ENCODE measurements around the gene MAP2K7.

The MAP2K7 gene

DNA sequence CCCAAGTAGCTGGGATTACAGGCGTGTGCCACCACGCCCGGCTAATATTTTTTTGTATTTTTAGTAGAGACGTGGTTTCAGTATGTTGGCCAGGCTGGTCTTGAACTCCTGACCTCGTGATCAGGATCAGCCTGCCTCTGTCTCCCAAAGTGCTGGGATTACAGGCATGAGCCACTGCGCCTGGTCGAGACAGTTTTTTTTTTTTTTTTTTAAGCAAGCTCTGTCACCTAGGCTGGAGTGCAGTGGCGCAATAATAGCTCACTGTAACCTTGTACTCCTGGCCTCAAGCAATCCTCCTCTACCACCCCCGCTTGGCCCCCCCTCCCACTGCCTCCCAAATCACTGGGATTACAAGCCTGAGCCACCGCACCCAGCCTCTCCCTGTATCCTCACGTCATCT, 6.4 kb upstream of the MAP2K7 start:
- no peak overlapping the region for H3K27ac ChIP-seq
- TF ChIP-seq CTCF (conservative IDR thresholded peaks at IDR 0.05): no peak

- TF ChIP-seq CTCF (conservative IDR thresholded peaks at IDR 0.05): no peak
- H3K27ac ChIP-seq: no peak overlapping the region
Measured at GRCh38 chr19:7898967-7899366, 4.7 kb upstream of the MAP2K7 start.

GRCh38 chr19:7899751-7900378, 3.8 kb upstream of the MAP2K7 start:
- H3K27ac ChIP-seq: no peak overlapping the region
- TF ChIP-seq CTCF (conservative IDR thresholded peaks at IDR 0.05): no peak

DNA sequence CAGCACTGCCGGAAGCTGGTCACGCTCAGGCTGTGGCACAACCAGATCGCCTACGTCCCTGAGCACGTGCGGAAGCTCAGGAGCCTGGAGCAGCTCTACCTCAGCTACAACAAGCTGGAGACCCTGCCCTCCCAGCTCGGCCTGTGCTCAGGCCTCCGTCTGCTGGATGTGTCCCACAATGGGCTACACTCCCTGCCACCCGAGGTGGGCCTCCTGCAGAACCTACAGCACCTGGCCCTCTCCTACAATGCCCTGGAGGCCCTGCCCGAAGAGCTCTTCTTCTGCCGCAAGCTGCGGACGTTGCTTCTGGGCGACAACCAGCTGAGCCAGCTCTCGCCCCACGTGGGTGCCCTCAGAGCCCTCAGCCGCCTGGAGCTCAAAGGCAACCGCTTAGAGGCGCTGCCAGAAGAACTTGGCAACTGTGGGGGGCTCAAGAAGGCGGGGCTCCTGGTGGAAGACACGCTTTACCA, 3.2 kb upstream of the MAP2K7 start:
- no peak overlapping the region for H3K27ac ChIP-seq
- no peak for TF ChIP-seq CTCF (conservative IDR thresholded peaks at IDR 0.05)

- no peak overlapping the region for H3K27ac ChIP-seq
- TF ChIP-seq CTCF (conservative IDR thresholded peaks at IDR 0.05): no peak
Measured at GRCh38 chr19:7900931-7901330, 2.7 kb upstream of the MAP2K7 start.

GRCh38 chr19:7901337-7901736, 2.3 kb upstream of the MAP2K7 start:
- H3K27ac ChIP-seq: no peak overlapping the region
- no peak for TF ChIP-seq CTCF (conservative IDR thresholded peaks at IDR 0.05)

DNA sequence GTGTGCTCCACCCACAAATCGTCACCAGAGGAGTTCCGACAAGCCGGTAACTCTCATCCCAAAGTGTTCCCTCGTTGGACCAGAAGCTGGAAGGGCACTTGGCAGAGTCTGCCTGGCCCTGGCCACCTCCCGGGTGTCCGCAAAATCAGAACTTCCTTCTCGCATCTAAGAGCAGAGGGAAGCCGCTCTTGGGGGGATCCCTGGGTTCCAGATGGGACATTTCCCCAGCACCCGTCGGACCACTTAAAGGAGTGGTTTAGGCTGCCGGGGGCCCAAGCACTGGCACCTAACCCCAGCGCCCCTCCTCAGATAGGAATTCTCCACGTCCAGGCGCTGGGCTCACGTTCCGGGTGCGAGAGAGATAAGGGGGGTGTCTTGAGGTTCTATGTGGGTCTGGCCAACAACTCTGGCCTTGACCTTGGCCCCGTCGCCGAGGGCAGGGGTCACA, 857 bp upstream of the MAP2K7 start:
- H3K27ac ChIP-seq: peak overlapping the region; percentile 80
- no peak for TF ChIP-seq CTCF (conservative IDR thresholded peaks at IDR 0.05)

Data from VCaP (cell line).